Breast epithelium (tissue), 3 donors: Measurements from ENCODE around the gene LRRC1.

ENCODE experiments used
- CTCF ChIP-seq, 3 donors: fragments of 450-650 bp; IDR thresholded peaks; one replicate each; pipeline ENCODE4 v1.5.1; 2016 to 2017; ENCODE audit warnings: antibody characterized with exemption in 3 of 3, mild to moderate bottlenecking in 3 of 3, moderate library complexity in 3 of 3
- POLR2A ChIP-seq: fragments of 450-650 bp; IDR thresholded peaks from one replicate; pipeline ENCODE4 v1.6.1; 2016; ENCODE audit warnings: antibody characterized with exemption, mild to moderate bottlenecking, moderate library complexity
- POLR2AphosphoS5 ChIP-seq, 3 donors: sonication (generic); formaldehyde crosslinking; IDR thresholded peaks; one replicate each; pipeline ENCODE4 v1.6.1; 2017; ENCODE audit warnings: antibody characterized with exemption in 3 of 3

- TF ChIP-seq CTCF (IDR thresholded peaks at IDR 0.05), result no peak
- no peak for TF ChIP-seq POLR2A
- no peak for TF ChIP-seq POLR2AphosphoS5 (IDR thresholded peaks at IDR 0.05)
Measured at GRCh38 chr6:53944091-53944490, 149.3 kb downstream of the LRRC1 start.
